SK-N-SH (cell line): Measurements from ENCODE around the gene OR2AG2. TPM values are rescaled to one million over a fixed set of nuclear protein-coding genes. Genes with fewer than 3 reads are reported as not detected.
A peak's percentile ranks its signal among the peaks of the same experiment; 100 is the strongest.

ENCODE experiments used
- CTCF ChIA-PET: fragments of 300-600, 350-600 bp; formaldehyde crosslinking; extraction: SDS; loops from one replicate; lab custom pipeline; 2021; lab: Yijun Ruan, JAX
- POLR2A ChIA-PET: fragments of 350-600 bp; sonication (Branson Sonifier 250); formaldehyde crosslinking; extraction: SDS; loops from one replicate; lab custom pipeline; 2020; ENCODE audit warnings: antibody characterized with exemption, inconsistent platforms; lab: Yijun Ruan, JAX
- DNase-seq: peaks from one replicate; pipeline ENCODE4 v3.0.0; 2012
- H2AFZ ChIP-seq: fragments of 200-600 bp; sonication (generic); 2 replicates; pipeline ENCODE4 v1.8.1; 2016; ENCODE audit warnings: antibody characterized with exemption, mild to moderate bottlenecking, low read depth
- H3F3A ChIP-seq: fragments of 200-600 bp; sonication (generic); replicated peaks from 2 replicates; pipeline ENCODE3; 2016; ENCODE audit warnings: antibody characterized with exemption, mild to moderate bottlenecking; ENCODE audit not compliant: insufficient read depth
- H3K27ac ChIP-seq, 2 experiments: fragments of 200-500 bp in 1 of 2; fragments of 200-600 bp in 1 of 2; sonication (Bioruptor generic) in 1 of 2; sonication (generic), shearing (Covaris generic) in 1 of 2; 2 replicates each; pipeline versions ENCODE4 v1.5.1 to v1.6.1; 2014 to 2016; ENCODE audit warnings: low read depth in 2 of 2, inconsistent platforms in 1 of 2, low read length in 1 of 2, mild to moderate bottlenecking in 1 of 2, mixed read lengths in 1 of 2
- H3K27me3 ChIP-seq: fragments of 200-600 bp; sonication (generic), shearing (Covaris generic); 2 replicates; pipeline ENCODE4 v1.6.1; 2016; ENCODE audit warnings: mixed run types; ENCODE audit not compliant: insufficient read depth
- H3K36me3 ChIP-seq, 2 experiments: fragments of 200-500 bp in 1 of 2; fragments of 200-600 bp in 1 of 2; sonication (Bioruptor generic) in 1 of 2; sonication (generic) in 1 of 2; replicated peaks in 1 of 2; 2 replicates each; pipeline versions ENCODE3 to v1.5.1; 2014 to 2016; ENCODE audit warnings: low read length in 1 of 2, mild to moderate bottlenecking in 1 of 2; ENCODE audit not compliant: insufficient read depth in 2 of 2, control insufficient read depth in 1 of 2
- H3K4me1 ChIP-seq, 2 experiments: fragments of 200-500 bp in 1 of 2; fragments of 200-600 bp in 1 of 2; sonication (Bioruptor generic) in 1 of 2; sonication (generic), shearing (Covaris generic) in 1 of 2; 2 replicates each; pipeline versions ENCODE4 v1.5.1 to v1.6.1; 2014 to 2016; ENCODE audit warnings: low read depth in 1 of 2, low read length in 1 of 2, mixed run types in 1 of 2; ENCODE audit not compliant: insufficient read depth in 2 of 2, control insufficient read depth in 1 of 2
- H3K4me2 ChIP-seq: fragments of 200-600 bp; sonication (generic), shearing (Covaris generic); 2 replicates; pipeline ENCODE4 v1.6.1; 2017; ENCODE audit warnings: mixed run types
- H3K4me3 ChIP-seq, 2 experiments: fragments of 200-500 bp in 1 of 2; fragments of 200-600 bp in 1 of 2; sonication (Bioruptor generic) in 1 of 2; sonication (generic), shearing (Covaris generic) in 1 of 2; 2 replicates each; pipeline versions ENCODE4 v1.5.1 to v1.8.1; 2014 to 2016; ENCODE audit warnings: low read depth in 2 of 2, inconsistent platforms in 1 of 2, low read length in 1 of 2, mild to moderate bottlenecking in 1 of 2, mixed read lengths in 1 of 2, moderate library complexity in 1 of 2
- H3K79me2 ChIP-seq: fragments of 200-600 bp; sonication (generic); 2 replicates; pipeline ENCODE4 v1.8.1; 2017; ENCODE audit warnings: mild to moderate bottlenecking; ENCODE audit not compliant: insufficient read depth
- H3K9ac ChIP-seq: fragments of 200-600 bp; sonication (generic); 2 replicates; pipeline ENCODE4 v1.6.1; 2017; ENCODE audit warnings: mixed run types
- H3K9me2 ChIP-seq: fragments of 200-600 bp; sonication (generic); 2 replicates; pipeline ENCODE4 v1.6.1; 2017; ENCODE audit warnings: mixed run types
- H3K9me3 ChIP-seq: fragments of 200-600 bp; sonication (generic); 2 replicates; pipeline ENCODE4 v1.6.1; 2017; ENCODE audit warnings: mixed run types, mild to moderate bottlenecking, moderate library complexity
- H4K20me1 ChIP-seq: fragments of 200-600 bp; sonication (generic); 2 replicates; pipeline ENCODE4 v1.6.1; 2017; ENCODE audit warnings: mild to moderate bottlenecking, mixed run types; ENCODE audit not compliant: insufficient read depth
- GATA2 ChIP-seq: sonication (generic); formaldehyde crosslinking; IDR thresholded peaks from 2 replicates; pipeline ENCODE4 v1.5.0; 2020; ENCODE audit warnings: mild to moderate bottlenecking, missing genetic modification reagents
- MXI1 ChIP-seq: IDR thresholded peaks from 2 replicates; pipeline ENCODE4 v1.6.1; 2012; ENCODE audit warnings: mild to moderate bottlenecking, low read depth, low read length, improper control_type of control experiment
- NFIC ChIP-seq: IDR thresholded peaks from 2 replicates; pipeline ENCODE4 v1.4.0; 2012; ENCODE audit warnings: borderline replicate concordance
- RAD21 ChIP-seq: IDR thresholded peaks from 2 replicates; pipeline ENCODE4 v1.6.1; 2012; ENCODE audit warnings: mild to moderate bottlenecking, low read length
- RFX5 ChIP-seq: IDR thresholded peaks from 2 replicates; pipeline ENCODE4 v1.6.1; 2012; ENCODE audit warnings: mild to moderate bottlenecking, improper control_type of control experiment, low read length
- RXRA ChIP-seq: IDR thresholded peaks from 2 replicates; pipeline ENCODE4 v1.4.0; 2012; ENCODE audit warnings: low read depth, mild to moderate bottlenecking, borderline replicate concordance
- SMC3 ChIP-seq: IDR thresholded peaks from 2 replicates; pipeline ENCODE4 v1.6.1; 2012; ENCODE audit warnings: low read depth, low read length, improper control_type of control experiment
- YY1 ChIP-seq: IDR thresholded peaks from 2 replicates; pipeline ENCODE4 v1.4.0; 2012; ENCODE audit warnings: low read depth, mild to moderate bottlenecking
- WGBS: methylation state at CpG from one replicate; pipeline ENCODE4 v1.1.6; 2017; ENCODE audit warnings: low lambda C conversion rate; 5-methylcytosine and 5-hydroxymethylcytosine counted together
- polyA plus RNA-seq, 3 experiments: library from polyadenylated mRNA; depleted of rRNA; stranded (reverse); fragments of >200 nt; gene quantifications; 2 replicates each; pipeline ENCODE4 v1.2.3, GENCODE V29; 2012
- TF ChIP-seq, protein P1 (sequence below): fragments of 200-600 bp; sonication (generic); IDR thresholded peaks from 2 replicates; pipeline ENCODE4 v1.6.1; 2017; ENCODE audit warnings: antibody characterized with exemption, mild to moderate bottlenecking, moderate library complexity
- TF ChIP-seq, protein P2 (sequence below): fragments of 150-350 bp; IDR thresholded peaks from 2 replicates; pipeline ENCODE4 v1.6.1; 2017; ENCODE audit warnings: antibody characterized with exemption, low read length, low read depth, borderline replicate concordance

The OR2AG2 gene
- polyA plus RNA-seq, 1 of the 3 experiments (the other 2 are of a cell fraction): not detected

DNA sequence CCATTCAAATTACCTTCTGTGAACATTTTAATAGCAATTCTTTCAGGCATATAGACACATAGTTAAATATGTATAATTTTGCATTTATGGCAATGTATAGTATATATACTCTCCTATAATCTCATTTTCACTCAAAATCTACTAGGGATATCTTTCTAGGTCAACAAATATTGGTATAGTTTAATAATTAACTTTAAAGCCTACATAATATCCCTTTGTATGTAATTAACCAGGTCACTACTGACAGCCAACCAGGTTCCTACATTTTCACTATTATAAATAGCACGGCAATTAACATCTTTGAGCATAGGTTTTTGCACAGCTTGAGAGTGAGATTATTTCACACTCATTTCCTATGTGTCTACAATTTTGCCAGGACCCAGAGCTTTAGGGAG is 15.8 kb downstream of the OR2AG2 start:
- H3K27me3 ChIP-seq: no peaks in the 10 kb centered on the region; the same call in 1 of the 2 replicates

DNA sequence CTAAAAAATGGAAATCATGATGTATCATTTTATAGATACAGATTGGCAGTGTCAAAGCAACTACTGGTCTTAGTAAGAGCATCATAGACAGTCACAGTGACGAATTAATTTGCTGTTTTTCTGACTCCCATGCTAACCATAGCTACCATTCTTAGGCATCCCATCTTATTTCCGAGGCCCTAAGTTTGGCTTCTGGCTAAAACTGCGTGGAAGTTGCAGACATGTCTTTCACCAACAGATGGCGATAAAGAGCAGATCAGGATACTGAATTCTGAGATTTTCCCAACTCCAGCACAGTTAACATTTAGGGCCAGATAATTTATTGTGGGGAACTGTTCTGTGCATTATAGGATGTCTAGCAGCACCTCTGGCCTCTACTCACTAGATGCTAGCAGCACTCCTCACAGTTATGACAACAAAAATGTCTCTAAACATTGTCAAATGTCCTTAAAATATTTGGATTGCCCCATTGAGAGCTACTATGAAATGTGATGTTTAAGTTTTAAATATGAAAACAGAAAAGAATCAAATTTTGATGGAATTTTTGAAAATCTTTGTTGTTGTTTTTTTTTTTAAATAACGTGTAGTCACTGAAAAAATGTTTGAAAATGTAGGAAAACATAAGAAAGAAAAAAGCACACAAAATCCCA is 16.3 kb downstream of the OR2AG2 start:
- Histone ChIP-seq H3K9me2 (no peaks in the 10 kb centered on the region), H3K27me3 (no peaks in the 10 kb centered on the region; the same call in 1 of the 2 replicates), H3K36me3 (no peaks in the 10 kb centered on the region), H3K27ac (no peak overlapping the region), H2AFZ (no peak overlapping the region)
- DNase-seq: peak; percentile 37
- POLR2A ChIA-PET: no interaction called here
- TF ChIP-seq RAD21: peak; percentile 37
- TF ChIP-seq SMC3: peak; percentile 30; the same call in 1 of the 2 replicates
- no peak for TF ChIP-seq YY1
- TF ChIP-seq, protein P1, sequence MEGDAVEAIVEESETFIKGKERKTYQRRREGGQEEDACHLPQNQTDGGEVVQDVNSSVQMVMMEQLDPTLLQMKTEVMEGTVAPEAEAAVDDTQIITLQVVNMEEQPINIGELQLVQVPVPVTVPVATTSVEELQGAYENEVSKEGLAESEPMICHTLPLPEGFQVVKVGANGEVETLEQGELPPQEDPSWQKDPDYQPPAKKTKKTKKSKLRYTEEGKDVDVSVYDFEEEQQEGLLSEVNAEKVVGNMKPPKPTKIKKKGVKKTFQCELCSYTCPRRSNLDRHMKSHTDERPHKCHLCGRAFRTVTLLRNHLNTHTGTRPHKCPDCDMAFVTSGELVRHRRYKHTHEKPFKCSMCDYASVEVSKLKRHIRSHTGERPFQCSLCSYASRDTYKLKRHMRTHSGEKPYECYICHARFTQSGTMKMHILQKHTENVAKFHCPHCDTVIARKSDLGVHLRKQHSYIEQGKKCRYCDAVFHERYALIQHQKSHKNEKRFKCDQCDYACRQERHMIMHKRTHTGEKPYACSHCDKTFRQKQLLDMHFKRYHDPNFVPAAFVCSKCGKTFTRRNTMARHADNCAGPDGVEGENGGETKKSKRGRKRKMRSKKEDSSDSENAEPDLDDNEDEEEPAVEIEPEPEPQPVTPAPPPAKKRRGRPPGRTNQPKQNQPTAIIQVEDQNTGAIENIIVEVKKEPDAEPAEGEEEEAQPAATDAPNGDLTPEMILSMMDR: peak; percentile 85
- TF ChIP-seq, protein P2, sequence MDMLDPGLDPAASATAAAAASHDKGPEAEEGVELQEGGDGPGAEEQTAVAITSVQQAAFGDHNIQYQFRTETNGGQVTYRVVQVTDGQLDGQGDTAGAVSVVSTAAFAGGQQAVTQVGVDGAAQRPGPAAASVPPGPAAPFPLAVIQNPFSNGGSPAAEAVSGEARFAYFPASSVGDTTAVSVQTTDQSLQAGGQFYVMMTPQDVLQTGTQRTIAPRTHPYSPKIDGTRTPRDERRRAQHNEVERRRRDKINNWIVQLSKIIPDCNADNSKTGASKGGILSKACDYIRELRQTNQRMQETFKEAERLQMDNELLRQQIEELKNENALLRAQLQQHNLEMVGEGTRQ: no peak
- TF ChIP-seq, all 33 proteins: peak for 3
- Histone ChIP-seq H3F3A (no peaks in the 10 kb centered on the region), H3K4me2 (no peak overlapping the region), H3K4me1 (no peaks in the 10 kb centered on the region), H3K9me3 (no peaks in the 10 kb centered on the region), H4K20me1 (no peaks in the 10 kb centered on the region), H3K9ac (no peak overlapping the region), H3K79me2 (no peaks in the 10 kb centered on the region), H3K4me3 (no peak overlapping the region)
- 1% methylated on average over 5 of the region's 5 CpGs for WGBS
- CTCF ChIA-PET: interaction anchor here (0.6 to 4.5 kb wide), 32 partner anchors 9 to 497 kb away, joined by 3 to 63 read pairs (median 4); partner anchors contain the start of gene OR2AG2

More for the DNA sequence above, 15.8 kb downstream of the OR2AG2 start:
- Histone ChIP-seq H3K27ac (no peak overlapping the region), H3F3A (no peaks in the 10 kb centered on the region), H2AFZ (no peak overlapping the region), H3K79me2 (no peaks in the 10 kb centered on the region), H3K4me2 (no peak overlapping the region), H3K9me2 (no peaks in the 10 kb centered on the region), H3K4me3 (no peak overlapping the region), H4K20me1 (no peaks in the 10 kb centered on the region), H3K9ac (no peak overlapping the region), H3K36me3 (no peaks in the 10 kb centered on the region), H3K4me1 (no peaks in the 10 kb centered on the region), H3K9me3 (no peaks in the 10 kb centered on the region)
- ChIA-PET CTCF (interaction anchor here (0.6 to 4.5 kb wide), 20 partner anchors 9 to 497 kb away, joined by 3 to 63 read pairs (median 4); partner anchors contain the start of gene OR2AG2), POLR2A (no interaction called here)
- DNase-seq: no peak
- TF ChIP-seq GATA2 (CRISPR knock-in tag) (no peak), SMC3 (no peak), RFX5 (no peak), RXRA (no peak), NFIC (no peak), MXI1 (no peak)
- TF ChIP-seq, protein P1: no peak
- 0% methylated on average over 1 of the region's 1 CpG for WGBS
